ENCODE measurements around the gene ABLIM1. TPM values are rescaled to one million over a fixed set of nuclear protein-coding genes. Genes with fewer than 3 reads are reported as not detected.
A peak's percentile ranks its signal among the peaks of the same experiment; 100 is the strongest.

The ABLIM1 gene
- total RNA-seq, 1 experiment from 2014 or later: 34.0 TPM

- BruUV-seq (replicated peaks): no TSS peak
- Histone ChIP-seq H3K9me3 (ENCODE audit: low read depth, low read length, poor library complexity, severe bottlenecking) (no peaks in the 10 kb centered on the region), H3K27me3 (replicated peaks; ENCODE audit: insufficient read depth, low read depth, low read length, poor library complexity) (no peaks in the 10 kb centered on the region), H3K4me3 (ENCODE audit: low read depth, low read length, poor library complexity, severe bottlenecking) (no peak overlapping the region), H3K36me3 (ENCODE audit: insufficient read depth, low read length, poor library complexity, severe bottlenecking) (no peaks in the 10 kb centered on the region), H3K4me1 (ENCODE audit: insufficient read depth, low read length, poor library complexity, severe bottlenecking) (no peaks in the 10 kb centered on the region), H3K27ac (ENCODE audit: low read depth, low read length, poor library complexity, severe bottlenecking) (no peak overlapping the region)
- CTCF ChIA-PET: interaction anchor here (1.0 kb wide), 1 partner anchor 134 kb away, joined by 5 read pairs; no protein-coding TSS in a partner anchor
- POLR2A ChIA-PET (ENCODE audit: low non-redundant PET): no interaction called here
- no peak for TF ChIP-seq EZH2 (IDR thresholded peaks at IDR 0.05; ENCODE audit: borderline replicate concordance, low read depth, low read length, poor library complexity, severe bottlenecking)
- TF ChIP-seq, protein P1, sequence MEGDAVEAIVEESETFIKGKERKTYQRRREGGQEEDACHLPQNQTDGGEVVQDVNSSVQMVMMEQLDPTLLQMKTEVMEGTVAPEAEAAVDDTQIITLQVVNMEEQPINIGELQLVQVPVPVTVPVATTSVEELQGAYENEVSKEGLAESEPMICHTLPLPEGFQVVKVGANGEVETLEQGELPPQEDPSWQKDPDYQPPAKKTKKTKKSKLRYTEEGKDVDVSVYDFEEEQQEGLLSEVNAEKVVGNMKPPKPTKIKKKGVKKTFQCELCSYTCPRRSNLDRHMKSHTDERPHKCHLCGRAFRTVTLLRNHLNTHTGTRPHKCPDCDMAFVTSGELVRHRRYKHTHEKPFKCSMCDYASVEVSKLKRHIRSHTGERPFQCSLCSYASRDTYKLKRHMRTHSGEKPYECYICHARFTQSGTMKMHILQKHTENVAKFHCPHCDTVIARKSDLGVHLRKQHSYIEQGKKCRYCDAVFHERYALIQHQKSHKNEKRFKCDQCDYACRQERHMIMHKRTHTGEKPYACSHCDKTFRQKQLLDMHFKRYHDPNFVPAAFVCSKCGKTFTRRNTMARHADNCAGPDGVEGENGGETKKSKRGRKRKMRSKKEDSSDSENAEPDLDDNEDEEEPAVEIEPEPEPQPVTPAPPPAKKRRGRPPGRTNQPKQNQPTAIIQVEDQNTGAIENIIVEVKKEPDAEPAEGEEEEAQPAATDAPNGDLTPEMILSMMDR (conservative IDR thresholded peaks at IDR 0.05; ENCODE audit: low read depth, low read length): peak; percentile 56
- intact Hi-C loops (cut with micrococcal nuclease; ENCODE audit: unreplicated experiment): loop anchor here (10.0 kb wide), 1 partner anchor 133 kb away; no protein-coding TSS in a partner anchor
- peak; percentile 9 for DNase-seq (ENCODE audit: low spot score)
These were observed 220.4 kb downstream of the ABLIM1 start for GRCh38 chr10:114437473-114438292.

GRCh38 chr10:114436941-114437340 is 221.1 kb downstream of the ABLIM1 start:
- no TSS peak for BruUV-seq (replicated peaks)
- DNase-seq (ENCODE audit: low spot score): no peak
- Histone ChIP-seq H3K27ac (ENCODE audit: low read depth, low read length, poor library complexity, severe bottlenecking) (no peak overlapping the region), H3K9me3 (ENCODE audit: low read depth, low read length, poor library complexity, severe bottlenecking) (no peaks in the 10 kb centered on the region), H3K4me1 (ENCODE audit: insufficient read depth, low read length, poor library complexity, severe bottlenecking) (no peaks in the 10 kb centered on the region), H3K36me3 (ENCODE audit: insufficient read depth, low read length, poor library complexity, severe bottlenecking) (no peaks in the 10 kb centered on the region), H3K4me3 (ENCODE audit: low read depth, low read length, poor library complexity, severe bottlenecking) (no peak overlapping the region), H3K27me3 (replicated peaks; ENCODE audit: insufficient read depth, low read depth, low read length, poor library complexity) (no peaks in the 10 kb centered on the region)
- ChIA-PET POLR2A (ENCODE audit: low non-redundant PET) (no interaction called here), CTCF (no interaction called here)
- intact Hi-C loops (cut with micrococcal nuclease; ENCODE audit: unreplicated experiment): loop anchor here (10.0 kb wide), 1 partner anchor 132 kb away; no protein-coding TSS in a partner anchor
- no peak for TF ChIP-seq EZH2 (IDR thresholded peaks at IDR 0.05; ENCODE audit: borderline replicate concordance, low read depth, low read length, poor library complexity, severe bottlenecking)

DNA sequence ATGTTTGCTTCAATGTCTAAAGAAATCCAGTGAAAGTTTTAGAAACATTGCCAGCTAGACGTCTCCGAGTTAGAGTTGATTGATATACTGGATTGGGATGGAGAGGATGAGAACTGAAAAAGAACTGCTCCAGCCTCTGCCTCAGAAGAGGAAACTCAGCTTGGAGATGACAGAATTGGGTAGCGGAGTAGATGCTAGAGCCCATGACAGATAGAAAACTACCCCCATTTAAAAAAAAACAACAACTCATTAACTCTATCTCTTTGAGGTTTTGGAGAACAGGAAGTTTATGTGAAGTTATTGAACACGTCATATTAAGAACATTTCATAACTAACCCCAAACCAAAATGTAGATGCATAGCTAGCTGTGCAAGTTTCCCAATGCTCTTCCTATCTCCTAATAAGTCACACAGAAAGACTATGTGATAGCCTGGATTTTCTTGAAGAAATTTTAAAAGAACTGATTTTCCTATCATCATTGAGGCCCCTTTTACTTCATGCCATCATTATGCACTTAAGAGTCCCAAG is 225.4 kb downstream of the ABLIM1 start:
- Histone ChIP-seq H3K27me3 (replicated peaks; ENCODE audit: insufficient read depth, low read depth, low read length, poor library complexity) (no peaks in the 10 kb centered on the region), H3K9me3 (ENCODE audit: low read depth, low read length, poor library complexity, severe bottlenecking) (no peaks in the 10 kb centered on the region), H3K4me3 (ENCODE audit: low read depth, low read length, poor library complexity, severe bottlenecking) (no peak overlapping the region), H3K4me1 (ENCODE audit: insufficient read depth, low read length, poor library complexity, severe bottlenecking) (no peaks in the 10 kb centered on the region), H3K36me3 (ENCODE audit: insufficient read depth, low read length, poor library complexity, severe bottlenecking) (no peaks in the 10 kb centered on the region), H3K27ac (ENCODE audit: low read depth, low read length, poor library complexity, severe bottlenecking) (no peak overlapping the region)
- DNase-seq (ENCODE audit: low spot score): no peak
- TF ChIP-seq, protein P1 (conservative IDR thresholded peaks at IDR 0.05; ENCODE audit: low read depth, low read length): no peak
- no peak for TF ChIP-seq EZH2 (IDR thresholded peaks at IDR 0.05; ENCODE audit: borderline replicate concordance, low read depth, low read length, poor library complexity, severe bottlenecking)
- intact Hi-C loops (cut with micrococcal nuclease; ENCODE audit: unreplicated experiment): loop anchor here (10.0 kb wide), 1 partner anchor 128 kb away; no protein-coding TSS in a partner anchor
- BruUV-seq (replicated peaks): no TSS peak
- POLR2A ChIA-PET (ENCODE audit: low non-redundant PET): no interaction called here
- CTCF ChIA-PET: no interaction called here
